Measurements from ENCODE around the gene EHHADH. TPM values are rescaled to one million over a fixed set of nuclear protein-coding genes. Genes with fewer than 3 reads are reported as not detected.
A peak's percentile ranks its signal among the peaks of the same experiment; 100 is the strongest.

Gene EHHADH
- total RNA-seq, 1 experiment from 2014 or later: 4.2 TPM

GRCh38 chr3:185153171-185153771, 100.6 kb downstream of the EHHADH start (continued):
- TF ChIP-seq USF1 (CRISPR knock-in tag; IDR thresholded peaks at IDR 0.05): no peak
- no peak for TF ChIP-seq TEAD4 (CRISPR knock-in tag; IDR thresholded peaks at IDR 0.05)
- TF ChIP-seq ZBTB21 (CRISPR knock-in tag; IDR thresholded peaks at IDR 0.05; ENCODE audit: borderline replicate concordance): no peak
- no peak for TF ChIP-seq CREB1 (CRISPR knock-in tag; IDR thresholded peaks at IDR 0.05)
- TF ChIP-seq AFF4 (CRISPR knock-in tag; IDR thresholded peaks at IDR 0.05; ENCODE audit: borderline replicate concordance): no peak
- no peak for TF ChIP-seq ZNF232 (CRISPR knock-in tag; IDR thresholded peaks at IDR 0.05)
- TF ChIP-seq ARID4B (CRISPR knock-in tag; IDR thresholded peaks at IDR 0.05; ENCODE audit: borderline replicate concordance): 0 out of 2 replicates have a peak, but pooled peaks have one; percentile 52
- no peak for TF ChIP-seq ZNF281 (CRISPR knock-in tag; IDR thresholded peaks at IDR 0.05)
- no peak for TF ChIP-seq ATF2 (CRISPR knock-in tag; IDR thresholded peaks at IDR 0.05; ENCODE audit: borderline replicate concordance, low read depth)
- TF ChIP-seq CDX4 (CRISPR knock-in tag; IDR thresholded peaks at IDR 0.05; ENCODE audit: borderline replicate concordance): no peak
- TF ChIP-seq ZNF138 (CRISPR knock-in tag; conservative IDR thresholded peaks at IDR 0.05): no peak
- no peak for TF ChIP-seq MLX (CRISPR knock-in tag; IDR thresholded peaks at IDR 0.05)
- no peak for TF ChIP-seq NR2C2 (CRISPR knock-in tag; IDR thresholded peaks at IDR 0.05)
- TF ChIP-seq E2F5 (CRISPR knock-in tag; IDR thresholded peaks at IDR 0.05): peak; percentile 49; the same call in 1 of the 2 replicates
- no peak; the same call in none of the 2 replicates for TF ChIP-seq TEAD1 (CRISPR knock-in tag; IDR thresholded peaks at IDR 0.05)
- TF ChIP-seq ZNF532 (CRISPR knock-in tag; IDR thresholded peaks at IDR 0.05; ENCODE audit: borderline replicate concordance): no peak
- TF ChIP-seq ZNF317 (CRISPR knock-in tag; IDR thresholded peaks at IDR 0.05; ENCODE audit: borderline replicate concordance, low read depth): no peak
